ENCODE data around the gene RFLNA. TPM values are rescaled to one million over a fixed set of nuclear protein-coding genes. Genes with fewer than 3 reads are reported as not detected.
A peak's percentile ranks its signal among the peaks of the same experiment; 100 is the strongest.

The RFLNA gene
- total RNA-seq, 1 donor from 2014 or later = 0.49 TPM

- no peak for DNase-seq (ENCODE audit: low spot score)
These were observed 63.7 kb downstream of the RFLNA start for GRCh38 chr12:124358572-124358971.

- peak; percentile 79 for DNase-seq (ENCODE audit: low spot score)
These were observed 65.0 kb downstream of the RFLNA start for GRCh38 chr12:124359671-124360581.

- no peak for DNase-seq (ENCODE audit: low spot score)
These were observed 66.4 kb downstream of the RFLNA start for GRCh38 chr12:124361074-124361970.

GRCh38 chr12:124361996-124362395 lies 67.1 kb downstream of the RFLNA start:
- no peak for DNase-seq (ENCODE audit: low spot score)

GRCh38 chr12:124363353-124363965 lies 68.6 kb downstream of the RFLNA start:
- no peak for DNase-seq (ENCODE audit: low spot score)

GRCh38 chr12:124364543-124364942 lies 69.7 kb downstream of the RFLNA start:
- DNase-seq (ENCODE audit: low spot score) = no peak
